Measurements from ENCODE around the gene SEZ6.

SEZ6 gene

DNA sequence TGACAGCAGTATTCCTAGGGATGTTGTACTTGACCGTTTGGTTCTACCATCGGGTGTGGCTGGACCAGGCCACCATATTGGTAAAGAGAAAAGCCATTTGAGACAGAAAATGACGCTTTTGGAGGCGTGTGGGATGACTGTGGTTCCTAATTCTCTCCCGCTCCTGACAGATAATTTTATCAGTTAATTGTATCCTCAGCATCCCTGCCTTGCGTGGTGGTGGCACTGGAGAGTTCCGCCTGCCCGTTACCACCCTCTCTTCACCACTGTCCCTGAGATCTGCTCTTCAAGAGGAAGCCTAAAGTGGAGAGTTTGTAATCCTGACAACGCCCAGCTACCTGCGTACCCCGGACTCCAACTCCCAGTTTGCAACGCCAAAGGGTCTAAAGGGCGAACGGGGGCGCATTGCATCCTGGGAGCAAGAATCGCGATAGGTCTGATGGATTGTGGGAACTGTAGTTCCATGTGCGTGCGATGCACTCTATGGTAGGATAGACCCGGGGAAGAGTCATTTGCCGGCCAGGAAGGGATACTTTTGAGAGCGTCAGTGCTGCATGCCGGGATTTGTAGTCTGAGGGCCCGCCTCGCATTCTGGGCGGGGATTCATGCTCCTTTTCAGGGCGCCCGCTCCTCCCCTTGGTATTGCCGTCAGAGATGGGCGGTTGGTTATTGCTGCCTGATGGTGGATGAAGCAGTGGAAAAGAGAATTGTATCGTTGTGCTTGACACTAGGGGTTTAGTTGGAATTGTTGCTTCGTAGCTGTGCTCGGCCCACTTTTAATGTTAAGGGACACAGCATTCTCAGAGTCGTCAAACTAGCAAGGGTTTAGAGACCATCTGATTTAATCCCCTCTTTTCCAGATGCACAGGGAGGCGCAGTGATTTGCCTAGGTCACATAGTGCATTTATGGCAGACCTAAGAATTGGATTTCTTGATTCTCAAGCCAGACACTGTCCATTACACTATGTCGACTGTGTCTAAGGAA, 53.5 kb downstream of the SEZ6 start:
- H3K4me2 ChIP-seq = peak overlapping the region; percentile 76 to 97 (median 88)
- TF ChIP-seq Cebpa-rat (IDR thresholded peaks at IDR 0.05) = no peak

DNA sequence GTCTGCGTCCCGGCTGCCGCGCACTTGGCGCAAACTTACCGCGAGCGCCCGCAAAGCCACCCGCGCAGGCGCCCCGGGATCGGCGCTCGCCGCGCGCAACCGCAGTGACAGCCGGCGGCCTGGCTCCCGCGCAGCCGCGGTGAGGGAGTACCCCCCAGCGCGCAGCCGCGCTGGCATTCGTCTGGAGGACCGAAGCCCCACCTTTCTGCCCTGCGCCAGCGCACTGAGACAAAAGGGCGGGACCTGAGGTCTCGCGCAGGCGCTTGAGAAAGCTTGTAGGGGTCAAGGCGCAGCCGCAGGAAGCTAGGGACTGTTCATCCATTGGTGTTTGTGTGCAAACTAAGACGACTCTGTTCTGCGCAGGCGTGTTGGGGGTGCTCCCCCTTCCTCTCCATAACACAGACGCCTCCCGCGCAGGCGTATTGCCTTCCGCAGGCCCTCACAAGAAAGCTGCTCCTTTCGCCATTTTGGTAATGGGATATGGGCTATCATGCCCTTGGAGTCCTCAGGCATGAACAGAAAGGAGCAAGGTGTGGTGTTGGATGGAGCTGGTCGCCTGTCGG, 54.3 kb downstream of the SEZ6 start, which contains the start of gene PHF12:
TSS of gene PHF12 (minus strand) at position 91 of the 563 bp plus-strand sequence. CDS start 558 bp downstream, outside the sequence.
- H3K4me1 ChIP-seq = peaks cover 31 to 39% (median 37%) of the 10 kb centered on the region in 10 experiments
- peak within 1 kb of the TSS; percentile 83 to 97 (median 91) for H3K4me2 ChIP-seq
- H4K20me1 ChIP-seq = peaks cover 25 to 39% (median 28%) of the 10 kb centered on the region in 11 experiments
- peak within 1 kb of the TSS; percentile 87 to 96 (median 92) for H3K4me3 ChIP-seq
- H3K9me3 ChIP-seq (replicated peaks in 1 of 11) = no peaks in the 10 kb centered on the region
- H3K27ac ChIP-seq = peak within 1 kb of the TSS; percentile 90 to 99 (median 96)
- no peak for TF ChIP-seq Cebpa-rat (IDR thresholded peaks at IDR 0.05)
- peaks cover 2 to 24% (median 10%) of the 10 kb centered on the region in 11 experiments; a peak in 16 of 22 replicates for H3K36me3 ChIP-seq
- no peaks in the 10 kb centered on the region for H3K27me3 ChIP-seq
- peak within 1 kb of the TSS; percentile 87 to 96 (median 93) for H3K9ac ChIP-seq

More for the DNA sequence above, 53.5 kb downstream of the SEZ6 start:
- Histone ChIP-seq H3K36me3 (peaks cover 0 to 16% (median 3%) of the 10 kb centered on the region in 11 experiments; a peak in 9 of 22 replicates), H3K27me3 (no peaks in the 10 kb centered on the region), H3K27ac (peak overlapping the region; percentile 85 to 99 (median 96)), H3K9ac (peak overlapping the region; percentile 72 to 89 (median 84)), H3K4me3 (peak overlapping the region; percentile 54 to 95 (median 66)), H4K20me1 (peaks cover 17 to 32% (median 20%) of the 10 kb centered on the region in 11 experiments), H3K9me3 (replicated peaks in 1 of 11) (no peaks in the 10 kb centered on the region), H3K4me1 (peaks cover 23 to 31% (median 29%) of the 10 kb centered on the region in 10 experiments)

- H4K20me1 ChIP-seq = peaks cover 31 to 46% (median 34%) of the 10 kb centered on the region in 11 experiments
- no peaks in the 10 kb centered on the region for H3K27me3 ChIP-seq
- TF ChIP-seq Cebpa-rat (IDR thresholded peaks at IDR 0.05) = no peak
- H3K4me1 ChIP-seq = peaks cover 37 to 45% (median 43%) of the 10 kb centered on the region in 10 experiments
- H3K27ac ChIP-seq = peak overlapping the region; percentile 82 to 97 (median 93)
- peak overlapping the region; percentile 87 to 96 (median 92) for H3K4me3 ChIP-seq
- peak overlapping the region; percentile 87 to 96 (median 93) for H3K9ac ChIP-seq
- peak overlapping the region; percentile 79 to 93 (median 91) for H3K4me2 ChIP-seq
- H3K36me3 ChIP-seq = peaks cover 7 to 30% (median 15%) of the 10 kb centered on the region in 11 experiments; a peak in 17 of 22 replicates
- H3K9me3 ChIP-seq (replicated peaks in 1 of 11) = no peaks in the 10 kb centered on the region
Measured at GRCh38 chr17:28950752-28951427, 54.9 kb downstream of the SEZ6 start.

- Histone ChIP-seq H3K27ac (peak overlapping the region; percentile 82 to 97 (median 93)), H4K20me1 (peaks cover 38 to 53% (median 41%) of the 10 kb centered on the region in 11 experiments), H3K4me3 (peak overlapping the region; percentile 87 to 96 (median 92)), H3K9ac (peak overlapping the region; percentile 87 to 96 (median 93)), H3K4me2 (peak overlapping the region; percentile 79 to 93 (median 91)), H3K27me3 (no peaks in the 10 kb centered on the region), H3K4me1 (peaks cover 43 to 52% (median 50%) of the 10 kb centered on the region in 10 experiments), H3K9me3 (replicated peaks in 1 of 11) (no peaks in the 10 kb centered on the region), H3K36me3 (peaks cover 13 to 37% (median 22%) of the 10 kb centered on the region in 11 experiments; a peak in 18 of 22 replicates)
- no peak for TF ChIP-seq Cebpa-rat (IDR thresholded peaks at IDR 0.05)
Measured at GRCh38 chr17:28950017-28950751, 55.6 kb downstream of the SEZ6 start.

DNA sequence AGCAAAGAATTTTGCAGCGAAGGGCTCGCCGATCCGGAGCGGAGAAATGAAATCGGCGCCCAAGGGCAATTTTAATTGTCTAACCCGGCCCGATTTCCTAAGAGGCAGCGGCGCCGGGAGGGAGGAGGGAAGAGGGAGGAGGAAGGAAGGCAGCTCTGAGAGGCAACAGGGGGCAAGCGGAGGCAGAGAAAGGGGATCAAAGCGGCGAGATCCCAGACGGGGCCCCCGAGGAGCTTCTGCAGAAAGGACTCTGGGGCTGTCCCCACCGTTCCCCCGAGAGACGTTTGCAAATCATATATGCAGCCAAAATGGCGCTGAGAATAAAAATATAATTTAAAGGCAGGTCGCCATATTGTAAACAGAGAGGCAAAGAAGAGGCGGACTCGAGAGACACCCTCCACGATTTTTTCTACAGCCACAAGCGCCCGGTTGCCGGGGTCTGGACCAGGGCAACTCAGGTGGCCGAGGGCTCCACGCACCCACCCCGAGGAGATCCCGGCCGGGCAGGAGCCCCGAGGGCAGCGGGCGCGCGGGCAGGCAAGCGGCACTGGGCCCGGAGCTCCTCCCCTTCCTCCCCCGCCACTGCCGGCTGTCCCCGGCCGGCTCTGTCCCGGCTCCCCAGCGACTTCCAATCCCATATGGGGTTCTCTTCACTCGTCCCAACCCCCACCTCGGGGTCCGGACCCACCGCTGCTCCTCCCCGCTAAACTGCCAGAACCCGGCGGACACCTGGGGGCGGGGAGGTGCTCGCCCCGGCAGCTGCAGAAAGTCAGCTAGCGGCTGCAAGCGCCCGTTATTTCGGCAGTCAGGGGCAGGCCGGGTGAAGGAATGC, 56.4 kb downstream of the SEZ6 start:
- Histone ChIP-seq H3K4me1 (peaks cover 46 to 60% (median 53%) of the 10 kb centered on the region in 10 experiments), H3K27me3 (no peaks in the 10 kb centered on the region), H3K36me3 (peaks cover 20 to 45% (median 29%) of the 10 kb centered on the region in 11 experiments; a peak in 20 of 22 replicates), H3K4me3 (peak overlapping the region; percentile 87 to 96 (median 92)), H4K20me1 (peaks cover 46 to 60% (median 49%) of the 10 kb centered on the region in 11 experiments), H3K4me2 (peak overlapping the region; percentile 79 to 93 (median 91)), H3K27ac (peak overlapping the region; percentile 82 to 97 (median 93)), H3K9ac (peak overlapping the region; percentile 87 to 96 (median 93)), H3K9me3 (replicated peaks in 1 of 11) (no peaks in the 10 kb centered on the region)
- TF ChIP-seq Cebpa-rat (IDR thresholded peaks at IDR 0.05) = peak in 2 of 11 experiments; percentile 59 to 75; a peak in 3 of 22 replicates

DNA sequence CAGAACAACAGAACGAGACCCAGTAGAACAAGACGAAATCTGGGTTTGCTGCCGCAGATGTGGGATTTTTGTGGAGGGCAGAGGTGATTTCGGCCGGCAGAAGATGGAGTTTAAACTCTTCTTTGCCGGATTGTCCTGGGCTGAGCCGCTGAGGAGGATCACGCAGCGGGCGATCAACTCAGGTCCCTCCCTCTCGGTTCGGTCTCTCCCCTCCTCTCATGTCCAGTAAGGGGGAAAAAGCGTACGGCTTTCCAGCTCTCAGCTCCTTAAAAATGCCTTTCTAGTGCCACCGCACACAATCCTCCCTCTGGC, 57.0 kb downstream of the SEZ6 start:
- Histone ChIP-seq H3K9ac (peak overlapping the region; percentile 87 to 96 (median 93)), H4K20me1 (peaks cover 52 to 66% (median 55%) of the 10 kb centered on the region in 11 experiments), H3K4me3 (peak overlapping the region; percentile 87 to 96 (median 92)), H3K27ac (peak overlapping the region; percentile 82 to 97 (median 93)), H3K27me3 (no peaks in the 10 kb centered on the region), H3K9me3 (replicated peaks in 1 of 11) (no peaks in the 10 kb centered on the region), H3K4me1 (peaks cover 45 to 58% (median 50%) of the 10 kb centered on the region in 10 experiments), H3K4me2 (peak overlapping the region; percentile 79 to 93 (median 91)), H3K36me3 (peaks cover 26 to 51% (median 35%) of the 10 kb centered on the region in 11 experiments; a peak in 20 of 22 replicates)
- no peak for TF ChIP-seq Cebpa-rat (IDR thresholded peaks at IDR 0.05)

DNA sequence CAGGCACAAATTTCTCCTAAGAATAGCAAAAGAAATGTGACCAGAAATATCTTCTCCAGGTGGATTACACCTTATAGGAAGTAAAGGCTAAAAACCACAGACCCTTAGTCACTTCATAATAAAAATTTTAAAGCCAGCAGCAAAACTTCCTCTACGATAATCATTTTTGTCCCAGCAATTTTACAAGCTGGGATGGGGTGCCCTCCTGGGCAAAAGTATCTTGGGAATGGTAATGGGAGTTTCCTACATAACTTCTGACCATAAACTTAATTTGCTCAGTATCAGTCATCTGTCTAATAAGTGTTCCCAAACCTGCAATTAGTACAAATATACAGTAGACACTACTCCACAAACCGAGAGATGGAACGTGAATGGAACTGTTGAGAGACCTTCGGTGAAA, 57.5 kb downstream of the SEZ6 start:
- H3K27ac ChIP-seq = peak overlapping the region; percentile 82 to 97 (median 93); a peak in 21 of 22 replicates
- no peaks in the 10 kb centered on the region for H3K27me3 ChIP-seq
- H3K9ac ChIP-seq = peak overlapping the region; percentile 87 to 96 (median 93)
- peak overlapping the region; percentile 79 to 93 (median 91) for H3K4me2 ChIP-seq
- H3K4me1 ChIP-seq = peaks cover 40 to 58% (median 48%) of the 10 kb centered on the region in 10 experiments
- H3K4me3 ChIP-seq = peak overlapping the region; percentile 87 to 96 (median 92)
- peaks cover 31 to 56% (median 40%) of the 10 kb centered on the region in 11 experiments; a peak in 21 of 22 replicates for H3K36me3 ChIP-seq
- no peak for TF ChIP-seq Cebpa-rat (IDR thresholded peaks at IDR 0.05)
- H4K20me1 ChIP-seq = peaks cover 56 to 71% (median 58%) of the 10 kb centered on the region in 11 experiments
- no peaks in the 10 kb centered on the region for H3K9me3 ChIP-seq (replicated peaks in 1 of 11)

All from BLaER1 treated with 17β-estradiol and CSF1 and Interleukin-3, amounts not matched to agents 10 nM and 100 nM (cell line).